ENCODE results near the gene PCNX2. TPM values are rescaled to one million over a fixed set of nuclear protein-coding genes. Genes with fewer than 3 reads are reported as not detected.

Gene PCNX2
- total and polyA plus RNA-seq, 5 donors = 0.66 to 5.0 (median 3.1) TPM

DNA sequence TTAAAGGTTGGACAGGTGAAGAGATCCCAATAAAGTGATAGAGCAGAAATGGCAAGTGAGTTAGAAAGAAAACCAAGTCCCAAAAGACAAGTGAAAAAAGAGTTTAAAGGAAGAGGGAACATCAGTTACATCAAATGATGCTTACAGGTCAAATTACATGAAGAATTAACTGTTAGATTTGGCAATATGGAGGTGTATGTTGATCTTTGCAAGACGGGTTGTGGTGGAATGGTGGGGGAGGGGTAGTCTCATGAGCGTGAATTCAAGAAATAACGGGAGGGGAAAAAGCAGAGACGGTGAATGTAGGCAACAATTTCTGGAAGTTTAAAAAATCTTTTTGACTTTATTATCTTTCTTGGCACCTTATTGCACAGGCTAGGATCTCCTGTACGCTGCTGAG lies 268.5 kb downstream of the PCNX2 start:
- intact Hi-C loops (cut with DNase I) = loop anchor here in 3 of 4 donors (5.0 to 10.0 kb wide), 4 partner anchors 138 to 392 kb away; partner anchors contain the start of gene SIPA1L2 (in 1 of the 3)
- no peaks in the 10 kb centered on the region for H3K4me1 ChIP-seq (ENCODE audit: control insufficient read depth, insufficient read depth, low read length)
- no peak overlapping the region for H3K4me3 ChIP-seq (ENCODE audit: low read length)
- no peak overlapping the region for H3K27ac ChIP-seq (ENCODE audit: low read length)
- 62% methylated on average over 5 of the region's 5 CpGs for WGBS
- no peaks in the 10 kb centered on the region for H3K27me3 ChIP-seq (ENCODE audit: control insufficient read depth, insufficient read depth)
- no peak for DNase-seq
- no peak for ATAC-seq
- H3K9me3 ChIP-seq (ENCODE audit: control insufficient read depth, low read length) = no peaks in the 10 kb centered on the region

DNA sequence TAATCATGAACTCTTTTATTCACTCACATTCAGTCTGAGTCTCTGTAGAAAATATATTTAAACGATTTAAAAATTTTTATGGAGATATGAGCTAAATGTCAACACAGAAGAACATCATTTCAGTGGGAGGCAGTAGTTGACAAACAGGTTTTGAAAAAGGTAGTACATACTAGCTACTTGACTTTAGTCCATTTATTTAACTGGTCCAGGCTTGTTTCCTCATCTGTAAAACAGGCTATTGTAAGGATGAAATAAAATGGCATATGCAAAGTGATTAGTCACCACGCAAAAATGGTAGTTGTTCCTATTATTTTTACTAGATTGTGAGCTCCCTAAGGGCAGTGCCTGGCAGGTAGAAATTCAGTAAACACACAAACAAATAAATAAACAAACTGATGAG lies 270.0 kb downstream of the PCNX2 start:
- H3K27me3 ChIP-seq (ENCODE audit: control insufficient read depth, insufficient read depth) = no peaks in the 10 kb centered on the region

DNA sequence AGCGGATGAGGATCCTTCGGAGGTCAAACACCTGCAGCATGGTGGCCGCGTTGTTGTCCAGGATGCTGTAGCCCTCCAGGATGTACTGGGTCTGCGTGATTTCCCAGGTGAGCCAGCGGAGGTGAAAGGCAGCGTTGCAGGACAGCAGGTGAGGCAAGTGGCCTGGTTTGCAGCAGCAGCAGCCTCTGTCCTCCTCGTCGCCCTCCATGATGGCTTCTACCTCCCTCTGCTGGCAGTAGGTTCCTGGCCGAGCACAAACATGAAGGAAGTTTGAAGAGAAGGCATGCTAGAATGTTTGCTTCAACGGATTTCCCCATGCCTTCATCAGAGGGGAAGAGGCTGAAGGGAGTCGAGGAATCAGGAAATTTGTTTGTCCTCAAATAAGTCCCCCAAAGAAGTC lies 270.4 kb downstream of the PCNX2 start:
- intact Hi-C loops (cut with DNase I) = loop anchor here in 3 of 4 donors (5.0 to 10.0 kb wide), 4 partner anchors 140 to 390 kb away; partner anchors contain the start of gene SIPA1L2 (in 1 of the 3)
- DNase-seq = peak in 2 of 3 donors; percentile 57 to 60
- H3K27me3 ChIP-seq (ENCODE audit: control insufficient read depth, insufficient read depth) = no peaks in the 10 kb centered on the region

More for the DNA sequence above, 270.0 kb downstream of the PCNX2 start:
- no peak for DNase-seq
- Histone ChIP-seq H3K4me1 (ENCODE audit: control insufficient read depth, insufficient read depth, low read length) (no peaks in the 10 kb centered on the region), H3K9me3 (ENCODE audit: control insufficient read depth, low read length) (no peaks in the 10 kb centered on the region), H3K4me3 (ENCODE audit: low read length) (no peak overlapping the region), H3K27ac (ENCODE audit: low read length) (no peak overlapping the region)
- 82% methylated on average over 2 of the region's 2 CpGs for WGBS
- ATAC-seq = no peak
- intact Hi-C loops (cut with DNase I) = loop anchor here in 3 of 4 donors (5.0 to 10.0 kb wide), 4 partner anchors 139 to 391 kb away; partner anchors contain the start of gene SIPA1L2 (in 1 of the 3)

DNA sequence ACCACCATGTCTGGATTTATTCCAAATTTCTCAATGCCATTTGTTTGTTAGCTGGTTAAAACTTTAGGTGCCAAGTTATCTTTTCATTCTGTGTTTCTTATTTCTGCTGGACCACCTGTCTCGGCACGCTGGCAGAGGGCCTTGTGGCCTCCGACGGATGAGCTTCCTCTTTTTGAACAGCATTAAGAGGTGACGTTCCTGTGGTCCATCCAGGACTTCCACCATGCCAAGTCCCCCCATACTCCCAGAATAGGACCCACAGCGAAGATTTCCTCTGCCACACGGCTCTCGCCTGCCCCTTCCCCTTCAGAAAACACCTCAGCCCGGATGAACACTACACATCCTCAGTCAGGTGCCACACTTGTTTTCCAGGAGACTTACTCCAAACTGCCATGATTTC lies 271.3 kb downstream of the PCNX2 start:
- intact Hi-C loops (cut with DNase I) = loop anchor here in 2 of 4 donors (5.0 to 10.0 kb wide), 3 partner anchors 141 to 389 kb away; partner anchors contain the start of gene SIPA1L2 (in 1 of the 2)

More for the DNA sequence above, 270.4 kb downstream of the PCNX2 start:
- Histone ChIP-seq H3K4me1 (ENCODE audit: control insufficient read depth, insufficient read depth, low read length) (no peaks in the 10 kb centered on the region), H3K9me3 (ENCODE audit: control insufficient read depth, low read length) (no peaks in the 10 kb centered on the region), H3K4me3 (ENCODE audit: low read length) (no peak overlapping the region), H3K27ac (ENCODE audit: low read length) (no peak overlapping the region)
- WGBS = 64% methylated on average over 12 of the region's 12 CpGs
- ATAC-seq = peak; percentile 32 to 53

DNA sequence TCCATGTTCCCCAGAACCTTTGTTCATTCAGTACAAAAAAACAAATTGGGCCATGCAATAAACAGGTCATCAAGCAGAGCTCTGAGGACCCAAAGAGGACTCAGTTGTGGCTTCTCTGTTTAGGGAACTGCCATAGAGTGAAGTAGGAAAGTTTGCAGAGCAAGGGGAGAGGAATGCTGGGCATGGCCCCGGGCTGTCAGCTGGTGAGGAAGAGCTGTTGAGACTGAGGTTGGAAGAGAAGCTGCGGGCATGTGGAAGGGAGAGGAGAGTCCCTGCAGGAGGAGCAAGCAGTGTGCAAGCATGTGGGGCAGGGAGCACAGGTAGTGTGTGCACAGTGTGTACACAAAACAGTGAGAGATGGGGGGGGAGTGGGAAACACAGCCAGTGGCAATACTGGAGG lies 273.3 kb downstream of the PCNX2 start:
- intact Hi-C loops (cut with DNase I) = loop anchor here in 2 of 4 donors (5.0 to 10.0 kb wide), 3 partner anchors 143 to 387 kb away; partner anchors contain the start of gene SIPA1L2 (in 1 of the 2)

More for the DNA sequence above, 271.3 kb downstream of the PCNX2 start:
- no peak for DNase-seq
- Histone ChIP-seq H3K9me3 (ENCODE audit: control insufficient read depth, low read length) (no peaks in the 10 kb centered on the region), H3K4me1 (ENCODE audit: control insufficient read depth, insufficient read depth, low read length) (no peaks in the 10 kb centered on the region), H3K27ac (ENCODE audit: low read length) (no peak overlapping the region), H3K4me3 (ENCODE audit: low read length) (no peak overlapping the region), H3K27me3 (ENCODE audit: control insufficient read depth, insufficient read depth) (no peaks in the 10 kb centered on the region)
- no peak for ATAC-seq
- WGBS = 85% methylated on average over 9 of the region's 9 CpGs

DNA sequence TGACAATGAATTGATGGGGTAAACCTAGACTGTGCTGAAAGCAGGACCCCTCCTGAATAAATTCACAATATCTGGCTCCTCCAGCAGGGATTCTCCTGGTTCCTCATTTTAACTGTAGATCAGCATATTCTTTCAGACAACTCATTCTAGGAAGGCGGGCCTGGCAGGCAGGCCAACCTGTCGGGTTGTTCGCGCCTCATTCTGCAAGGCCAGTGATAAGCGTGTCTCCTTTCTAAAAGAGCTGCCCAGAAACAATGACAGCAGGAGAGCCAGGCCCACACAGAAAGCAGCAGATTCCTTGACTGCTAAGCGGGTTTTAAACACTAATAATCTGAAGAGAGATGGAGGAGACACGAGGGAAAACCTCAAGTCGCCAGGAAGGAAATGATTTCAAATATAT lies 275.1 kb downstream of the PCNX2 start:
- peak; percentile 62 to 75 for ATAC-seq
- Histone ChIP-seq H3K4me1 (ENCODE audit: control insufficient read depth, insufficient read depth, low read length) (no peaks in the 10 kb centered on the region), H3K27ac (ENCODE audit: low read length) (no peak overlapping the region), H3K9me3 (ENCODE audit: control insufficient read depth, low read length) (no peaks in the 10 kb centered on the region), H3K4me3 (ENCODE audit: low read length) (no peak overlapping the region), H3K27me3 (ENCODE audit: control insufficient read depth, insufficient read depth) (no peaks in the 10 kb centered on the region)
- 18% methylated on average over 8 of the region's 8 CpGs for WGBS
- peak in 2 of 3 donors; percentile 49 to 73 for DNase-seq
- intact Hi-C loops (cut with DNase I) = loop anchor here in 2 of 4 donors (5.0 to 10.0 kb wide), 3 partner anchors 144 to 386 kb away; partner anchors contain the start of gene SIPA1L2 (in 1 of the 2)

More for the DNA sequence above, 273.3 kb downstream of the PCNX2 start:
- Histone ChIP-seq H3K4me1 (ENCODE audit: control insufficient read depth, insufficient read depth, low read length) (no peaks in the 10 kb centered on the region), H3K27ac (ENCODE audit: low read length) (no peak overlapping the region), H3K27me3 (ENCODE audit: control insufficient read depth, insufficient read depth) (no peaks in the 10 kb centered on the region), H3K4me3 (ENCODE audit: low read length) (no peak overlapping the region), H3K9me3 (ENCODE audit: control insufficient read depth, low read length) (no peaks in the 10 kb centered on the region)
- 95% methylated on average over 2 of the region's 2 CpGs for WGBS
- ATAC-seq (no peak), DNase-seq (no peak)

DNA sequence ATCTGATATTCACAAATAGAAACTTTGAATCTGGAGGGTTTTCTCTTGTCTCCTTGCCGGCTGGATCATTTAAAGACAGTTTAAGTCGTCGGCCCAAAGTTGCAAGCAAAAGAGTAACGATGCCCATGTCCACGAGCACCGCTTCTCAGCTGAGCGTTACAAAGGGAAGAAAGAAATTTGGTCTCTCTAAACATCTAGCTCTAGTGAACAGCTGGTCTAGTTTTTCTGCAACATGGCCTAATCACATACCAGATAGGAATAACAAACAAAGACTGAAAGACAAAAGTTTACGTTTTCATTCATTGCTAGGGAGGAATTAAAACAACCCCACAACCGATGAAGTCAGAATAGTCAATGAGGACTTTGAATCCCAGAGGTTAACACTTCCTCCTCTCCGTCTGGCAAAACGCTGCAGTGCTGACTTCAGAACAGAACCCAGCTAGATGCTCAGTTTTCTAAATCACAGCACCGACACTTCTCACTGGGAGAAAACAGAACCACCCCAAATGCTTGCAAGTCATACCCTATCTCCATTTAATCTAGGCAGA lies 275.7 kb downstream of the PCNX2 start:
- no peaks in the 10 kb centered on the region for H3K4me1 ChIP-seq (ENCODE audit: control insufficient read depth, insufficient read depth, low read length)
- no peak overlapping the region for H3K4me3 ChIP-seq (ENCODE audit: low read length)
- H3K9me3 ChIP-seq (ENCODE audit: control insufficient read depth, low read length) = no peaks in the 10 kb centered on the region
- ATAC-seq (peak; percentile 28 to 42), DNase-seq (no peak)
- no peak overlapping the region for H3K27ac ChIP-seq (ENCODE audit: low read length)
- intact Hi-C loops (cut with DNase I) = loop anchor here in 2 of 4 donors (5.0 to 10.0 kb wide), 3 partner anchors 145 to 385 kb away; partner anchors contain the start of gene SIPA1L2 (in 1 of the 2)
- H3K27me3 ChIP-seq (ENCODE audit: control insufficient read depth, insufficient read depth) = no peaks in the 10 kb centered on the region
- WGBS = 60% methylated on average over 12 of the region's 12 CpGs

DNA sequence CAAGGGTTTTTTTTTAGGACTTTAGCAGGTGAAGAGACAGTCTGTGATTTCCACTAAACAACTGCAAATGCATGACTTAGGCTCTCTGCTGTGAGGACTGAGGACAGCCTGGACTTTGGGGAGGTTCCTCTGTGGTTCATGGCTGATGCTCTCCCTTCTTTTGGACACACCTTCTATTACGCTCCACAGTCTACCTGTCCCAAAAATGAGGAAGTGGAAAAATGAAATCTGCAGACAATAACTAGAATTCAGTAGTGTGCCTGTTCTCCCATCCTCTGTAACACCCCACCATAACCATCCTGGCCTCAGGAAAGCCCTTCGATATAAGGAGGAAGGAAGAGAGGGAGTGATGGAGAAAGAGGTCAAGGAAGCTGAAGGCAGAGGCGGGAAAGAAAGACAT lies 276.4 kb downstream of the PCNX2 start:
- DNase-seq (no peak), ATAC-seq (no peak)
- Histone ChIP-seq H3K9me3 (ENCODE audit: control insufficient read depth, low read length) (no peaks in the 10 kb centered on the region), H3K4me1 (ENCODE audit: control insufficient read depth, insufficient read depth, low read length) (no peaks in the 10 kb centered on the region), H3K27ac (ENCODE audit: low read length) (no peak overlapping the region), H3K4me3 (ENCODE audit: low read length) (no peak overlapping the region), H3K27me3 (ENCODE audit: control insufficient read depth, insufficient read depth) (no peaks in the 10 kb centered on the region)
- 85% methylated on average over 3 of the region's 3 CpGs for WGBS
- intact Hi-C loops (cut with DNase I) = no loop called here

DNA sequence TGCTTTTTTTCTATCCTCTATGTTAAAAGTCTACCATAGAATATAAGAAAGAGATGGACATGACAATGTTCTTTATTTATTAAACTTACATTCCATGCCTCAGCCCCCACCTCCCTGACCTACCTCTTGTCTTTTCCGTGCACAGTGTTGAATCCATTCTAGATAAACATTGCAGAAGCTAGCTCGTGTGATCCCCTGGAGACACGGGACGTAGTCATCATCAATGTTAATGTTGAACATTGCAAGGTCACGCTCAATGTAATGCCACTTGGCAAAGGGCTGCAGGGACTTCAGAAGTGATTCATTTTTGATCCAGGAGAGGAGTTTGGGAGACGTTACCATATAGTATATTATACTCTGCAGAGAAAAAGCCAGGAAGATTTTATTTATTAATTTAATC lies 278.7 kb downstream of the PCNX2 start:
- Histone ChIP-seq H3K4me1 (ENCODE audit: control insufficient read depth, insufficient read depth, low read length) (no peaks in the 10 kb centered on the region), H3K4me3 (ENCODE audit: low read length) (no peak overlapping the region), H3K27ac (ENCODE audit: low read length) (no peak overlapping the region), H3K27me3 (ENCODE audit: control insufficient read depth, insufficient read depth) (no peaks in the 10 kb centered on the region), H3K9me3 (ENCODE audit: control insufficient read depth, low read length) (no peaks in the 10 kb centered on the region)
- ATAC-seq = no peak
- intact Hi-C loops (cut with DNase I) = no loop called here
- 80% methylated on average over 6 of the region's 6 CpGs for WGBS
- DNase-seq = no peak

DNA sequence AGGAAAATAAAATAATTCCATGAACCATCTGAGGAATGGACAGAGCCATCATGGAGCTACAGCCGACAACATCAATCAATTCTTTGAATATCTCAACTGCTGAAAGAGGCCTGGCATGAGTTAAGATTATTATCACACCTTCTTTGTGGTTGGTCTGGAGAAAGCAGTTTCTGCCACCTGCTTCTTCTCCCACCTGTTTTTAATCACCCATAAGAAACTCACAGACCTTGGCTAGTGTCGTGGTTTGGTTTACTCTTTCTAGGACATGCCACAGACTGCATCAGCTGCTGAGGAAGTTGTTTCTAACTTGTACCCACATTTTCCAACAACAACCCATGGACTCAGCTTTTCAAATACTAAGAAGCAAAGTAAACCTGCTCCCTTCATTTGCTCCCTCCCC lies 279.6 kb downstream of the PCNX2 start:
- H3K4me1 ChIP-seq (ENCODE audit: control insufficient read depth, insufficient read depth, low read length) = no peaks in the 10 kb centered on the region
- H3K27me3 ChIP-seq (ENCODE audit: control insufficient read depth, insufficient read depth) = no peaks in the 10 kb centered on the region
- H3K27ac ChIP-seq (ENCODE audit: low read length) = no peak overlapping the region
- ATAC-seq = no peak
- WGBS = 92% methylated on average over 2 of the region's 2 CpGs
- no peak overlapping the region for H3K4me3 ChIP-seq (ENCODE audit: low read length)
- H3K9me3 ChIP-seq (ENCODE audit: control insufficient read depth, low read length) = no peaks in the 10 kb centered on the region
- no peak for DNase-seq
- intact Hi-C loops (cut with DNase I) = no loop called here

DNA sequence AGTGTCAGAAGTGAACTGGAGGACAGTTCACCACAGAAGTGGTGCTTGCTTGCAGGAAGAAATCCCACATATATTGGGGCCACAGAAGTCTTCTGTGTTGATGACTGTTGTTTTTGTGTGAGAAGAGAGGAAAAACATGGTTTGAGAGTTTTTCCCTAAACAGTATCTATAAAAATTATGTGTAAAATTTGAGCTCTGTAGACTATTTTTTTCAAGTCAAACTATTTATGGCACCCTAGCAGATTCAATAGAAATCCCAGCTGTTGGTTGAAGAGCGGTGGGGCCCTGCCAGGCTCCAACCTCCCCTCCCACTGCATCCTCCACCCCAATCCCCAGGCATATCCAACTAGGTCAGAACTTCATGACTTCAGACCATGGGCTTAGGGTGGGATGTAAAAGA lies 283.5 kb downstream of the PCNX2 start:
- intact Hi-C loops (cut with DNase I) = no loop called here
- 75% methylated on average over 1 of the region's 1 CpG for WGBS
- Histone ChIP-seq H3K27ac (ENCODE audit: low read length) (no peak overlapping the region), H3K4me3 (ENCODE audit: low read length) (no peak overlapping the region), H3K27me3 (ENCODE audit: control insufficient read depth, insufficient read depth) (no peaks in the 10 kb centered on the region), H3K9me3 (ENCODE audit: control insufficient read depth, low read length) (no peaks in the 10 kb centered on the region), H3K4me1 (ENCODE audit: control insufficient read depth, insufficient read depth, low read length) (no peaks in the 10 kb centered on the region)
- no peak for DNase-seq
- no peak for ATAC-seq

Measured in right cardiac atrium (tissue), 5 donors.